ENCODE results near the gene SGTA.

GRCh38 chr19:2811221-2811722 is 28.2 kb upstream of the SGTA start:
- TF ChIP-seq POLR2A (IDR thresholded peaks at IDR 0.05) = no peak
- TF ChIP-seq, protein P1, sequence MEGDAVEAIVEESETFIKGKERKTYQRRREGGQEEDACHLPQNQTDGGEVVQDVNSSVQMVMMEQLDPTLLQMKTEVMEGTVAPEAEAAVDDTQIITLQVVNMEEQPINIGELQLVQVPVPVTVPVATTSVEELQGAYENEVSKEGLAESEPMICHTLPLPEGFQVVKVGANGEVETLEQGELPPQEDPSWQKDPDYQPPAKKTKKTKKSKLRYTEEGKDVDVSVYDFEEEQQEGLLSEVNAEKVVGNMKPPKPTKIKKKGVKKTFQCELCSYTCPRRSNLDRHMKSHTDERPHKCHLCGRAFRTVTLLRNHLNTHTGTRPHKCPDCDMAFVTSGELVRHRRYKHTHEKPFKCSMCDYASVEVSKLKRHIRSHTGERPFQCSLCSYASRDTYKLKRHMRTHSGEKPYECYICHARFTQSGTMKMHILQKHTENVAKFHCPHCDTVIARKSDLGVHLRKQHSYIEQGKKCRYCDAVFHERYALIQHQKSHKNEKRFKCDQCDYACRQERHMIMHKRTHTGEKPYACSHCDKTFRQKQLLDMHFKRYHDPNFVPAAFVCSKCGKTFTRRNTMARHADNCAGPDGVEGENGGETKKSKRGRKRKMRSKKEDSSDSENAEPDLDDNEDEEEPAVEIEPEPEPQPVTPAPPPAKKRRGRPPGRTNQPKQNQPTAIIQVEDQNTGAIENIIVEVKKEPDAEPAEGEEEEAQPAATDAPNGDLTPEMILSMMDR (IDR thresholded peaks at IDR 0.05) = no peak
